ENCODE results near the gene ZSCAN31.

ZSCAN31 gene

GRCh38 chr6:28333047-28333446, 2.9 kb downstream of the ZSCAN31 start:
- H3K14ac ChIP-seq (ENCODE audit: low read length in 2 of 2), result no peak overlapping the region
- H3K79me1 ChIP-seq (replicated peaks; ENCODE audit: low read length, poor library complexity, severe bottlenecking), result peaks cover 2% of the 10 kb centered on the region
- no peak overlapping the region for H2BK120ac ChIP-seq (ENCODE audit: low read depth, low read length)
- no peak overlapping the region for H3K4me3 ChIP-seq (ENCODE audit: insufficient read depth in 1 of 2, low read depth in 1 of 2, low read length in 2 of 2)
- H3K18ac ChIP-seq (ENCODE audit: low read depth in 1 of 2, low read length in 2 of 2), result no peak overlapping the region
- H2BK5ac ChIP-seq (ENCODE audit: low read depth, low read length, poor library complexity, severe bottlenecking), result no peak overlapping the region
- no peak overlapping the region for H3K4ac ChIP-seq (ENCODE audit: low read depth in 1 of 2, low read length in 2 of 2)
- H2AK5ac ChIP-seq (ENCODE audit: low read length, severe bottlenecking), result no peak overlapping the region
- H2BK15ac ChIP-seq (ENCODE audit: low read depth, poor library complexity, severe bottlenecking), result no peak overlapping the region
- no peak overlapping the region for H4K91ac ChIP-seq (ENCODE audit: low read length)
- H4K8ac ChIP-seq (ENCODE audit: low read length), result no peak overlapping the region
- DNase-seq, result no peak
- no peaks in the 10 kb centered on the region for H3K27me3 ChIP-seq (ENCODE audit: control insufficient read depth in 1 of 2, insufficient read depth in 1 of 2, low read length in 2 of 2)
- no peak overlapping the region for H3K4me2 ChIP-seq (ENCODE audit: low read length, poor library complexity, severe bottlenecking)
- peaks cover 3% of the 10 kb centered on the region for H3K4me1 ChIP-seq (ENCODE audit: control insufficient read depth, insufficient read depth, low read depth, low read length)
- H3K23ac ChIP-seq (ENCODE audit: low read length in 2 of 2), result no peak overlapping the region
- H3K36me3 ChIP-seq (ENCODE audit: control insufficient read depth in 1 of 2, insufficient read depth in 2 of 2, low read depth in 1 of 2, low read length in 2 of 2), result no peaks in the 10 kb centered on the region
- H3K9ac ChIP-seq (ENCODE audit: low read length), result no peak overlapping the region
- no peak overlapping the region for H2AFZ ChIP-seq (ENCODE audit: low read depth, low read length)
- no peak overlapping the region for H2BK12ac ChIP-seq (ENCODE audit: low read length in 2 of 2)
- peaks cover 4% of the 10 kb centered on the region for H3K9me3 ChIP-seq (ENCODE audit: control insufficient read depth, low read length)
- 100% methylated on average over 1 of the region's 2 CpGs for WGBS
- no peak overlapping the region for H3K27ac ChIP-seq (ENCODE audit: low read length, poor library complexity, severe bottlenecking)

DNA sequence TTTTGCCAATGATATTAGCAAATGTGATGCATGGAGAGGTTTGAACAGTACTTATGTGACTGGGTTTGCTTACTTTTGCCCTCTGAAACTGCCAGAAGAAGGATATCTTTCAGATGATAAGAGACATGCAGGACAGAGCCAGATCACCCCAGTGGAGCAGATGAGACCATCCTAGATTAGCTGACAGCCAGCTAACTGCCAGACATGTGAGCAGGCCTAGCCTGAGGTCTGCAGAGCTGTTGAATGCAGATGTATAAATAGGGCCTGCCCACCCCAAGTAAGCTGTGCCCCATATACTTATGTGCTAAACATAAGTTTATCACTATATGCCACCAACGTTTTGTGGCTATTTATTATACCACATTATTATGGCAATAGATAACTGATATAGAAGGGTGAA, 5.9 kb downstream of the ZSCAN31 start:
- Histone ChIP-seq H3K79me1 (replicated peaks; ENCODE audit: low read length, poor library complexity, severe bottlenecking) (no peaks in the 10 kb centered on the region), H2BK5ac (ENCODE audit: low read depth, low read length, poor library complexity, severe bottlenecking) (no peak overlapping the region), H3K18ac (ENCODE audit: low read depth in 1 of 2, low read length in 2 of 2) (no peak overlapping the region), H3K36me3 (ENCODE audit: control insufficient read depth in 1 of 2, insufficient read depth in 2 of 2, low read depth in 1 of 2, low read length in 2 of 2) (peaks cover 6 to 15% of the 10 kb centered on the region in 2 experiments), H3K4ac (ENCODE audit: low read depth in 1 of 2, low read length in 2 of 2) (no peak overlapping the region), H4K91ac (ENCODE audit: low read length) (no peak overlapping the region), H2AFZ (ENCODE audit: low read depth, low read length) (no peak overlapping the region), H3K9me3 (ENCODE audit: control insufficient read depth, low read length) (peaks cover 30% of the 10 kb centered on the region), H2AK5ac (ENCODE audit: low read length, severe bottlenecking) (no peak overlapping the region), H3K4me1 (ENCODE audit: control insufficient read depth, insufficient read depth, low read depth, low read length) (peaks cover 2% of the 10 kb centered on the region), H3K9ac (ENCODE audit: low read length) (no peak overlapping the region), H3K4me3 (ENCODE audit: insufficient read depth in 1 of 2, low read depth in 1 of 2, low read length in 2 of 2) (no peak overlapping the region), H2BK15ac (ENCODE audit: low read depth, poor library complexity, severe bottlenecking) (no peak overlapping the region), H3K27me3 (ENCODE audit: control insufficient read depth in 1 of 2, insufficient read depth in 1 of 2, low read length in 2 of 2) (no peaks in the 10 kb centered on the region), H4K8ac (ENCODE audit: low read length) (no peak overlapping the region), H2BK120ac (ENCODE audit: low read depth, low read length) (no peak overlapping the region), H3K27ac (ENCODE audit: low read length, poor library complexity, severe bottlenecking) (no peak overlapping the region), H3K23ac (ENCODE audit: low read length in 2 of 2) (no peak overlapping the region), H2BK12ac (ENCODE audit: low read length in 2 of 2) (no peak overlapping the region), H3K4me2 (ENCODE audit: low read length, poor library complexity, severe bottlenecking) (no peak overlapping the region), H3K14ac (ENCODE audit: low read length in 2 of 2) (no peak overlapping the region)
- no peak for DNase-seq
- WGBS, result no CpG with 5 or more reads among the region's 1 CpG

- Histone ChIP-seq H3K27me3 (ENCODE audit: control insufficient read depth in 1 of 2, insufficient read depth in 1 of 2, low read length in 2 of 2) (no peaks in the 10 kb centered on the region), H3K4me3 (ENCODE audit: insufficient read depth in 1 of 2, low read depth in 1 of 2, low read length in 2 of 2) (peak overlapping the region in 1 of 2 experiments; percentile 1), H3K14ac (ENCODE audit: low read length in 2 of 2) (no peak overlapping the region), H3K36me3 (ENCODE audit: control insufficient read depth in 1 of 2, insufficient read depth in 2 of 2, low read depth in 1 of 2, low read length in 2 of 2) (peaks cover 6 to 15% of the 10 kb centered on the region in 2 experiments), H2AK5ac (ENCODE audit: low read length, severe bottlenecking) (no peak overlapping the region), H2BK120ac (ENCODE audit: low read depth, low read length) (no peak overlapping the region), H3K9me3 (ENCODE audit: control insufficient read depth, low read length) (peaks cover 36% of the 10 kb centered on the region), H3K23ac (ENCODE audit: low read length in 2 of 2) (no peak overlapping the region), H2BK15ac (ENCODE audit: low read depth, poor library complexity, severe bottlenecking) (no peak overlapping the region), H4K91ac (ENCODE audit: low read length) (no peak overlapping the region), H3K79me1 (replicated peaks; ENCODE audit: low read length, poor library complexity, severe bottlenecking) (no peaks in the 10 kb centered on the region), H4K8ac (ENCODE audit: low read length) (no peak overlapping the region), H3K4me2 (ENCODE audit: low read length, poor library complexity, severe bottlenecking) (no peak overlapping the region), H2BK12ac (ENCODE audit: low read length in 2 of 2) (no peak overlapping the region), H2AFZ (ENCODE audit: low read depth, low read length) (no peak overlapping the region), H3K9ac (ENCODE audit: low read length) (no peak overlapping the region), H2BK5ac (ENCODE audit: low read depth, low read length, poor library complexity, severe bottlenecking) (no peak overlapping the region), H3K27ac (ENCODE audit: low read length, poor library complexity, severe bottlenecking) (no peak overlapping the region), H3K18ac (ENCODE audit: low read depth in 1 of 2, low read length in 2 of 2) (no peak overlapping the region), H3K4ac (ENCODE audit: low read depth in 1 of 2, low read length in 2 of 2) (no peak overlapping the region), H3K4me1 (ENCODE audit: control insufficient read depth, insufficient read depth, low read depth, low read length) (no peaks in the 10 kb centered on the region)
- WGBS, result 88% methylated on average over 7 of the region's 7 CpGs
- DNase-seq, result no peak
These were observed 9.5 kb downstream of the ZSCAN31 start for GRCh38 chr6:28326371-28326948.

GRCh38 chr6:28323813-28324424, 12.0 kb downstream of the ZSCAN31 start:
- Histone ChIP-seq H3K36me3 (ENCODE audit: control insufficient read depth in 1 of 2, insufficient read depth in 2 of 2, low read depth in 1 of 2, low read length in 2 of 2) (peaks cover 6 to 15% of the 10 kb centered on the region in 2 experiments), H3K14ac (ENCODE audit: low read length in 2 of 2) (no peak overlapping the region), H3K27ac (ENCODE audit: low read length, poor library complexity, severe bottlenecking) (no peak overlapping the region), H3K4me2 (ENCODE audit: low read length, poor library complexity, severe bottlenecking) (no peak overlapping the region), H2BK5ac (ENCODE audit: low read depth, low read length, poor library complexity, severe bottlenecking) (no peak overlapping the region), H2AK5ac (ENCODE audit: low read length, severe bottlenecking) (no peak overlapping the region), H2BK12ac (ENCODE audit: low read length in 2 of 2) (no peak overlapping the region), H2BK120ac (ENCODE audit: low read depth, low read length) (no peak overlapping the region), H3K4me3 (ENCODE audit: insufficient read depth in 1 of 2, low read depth in 1 of 2, low read length in 2 of 2) (no peak overlapping the region), H3K9ac (ENCODE audit: low read length) (no peak overlapping the region), H2AFZ (ENCODE audit: low read depth, low read length) (no peak overlapping the region), H3K79me1 (replicated peaks; ENCODE audit: low read length, poor library complexity, severe bottlenecking) (no peaks in the 10 kb centered on the region), H3K18ac (ENCODE audit: low read depth in 1 of 2, low read length in 2 of 2) (no peak overlapping the region), H3K4me1 (ENCODE audit: control insufficient read depth, insufficient read depth, low read depth, low read length) (no peaks in the 10 kb centered on the region), H4K8ac (ENCODE audit: low read length) (no peak overlapping the region), H3K27me3 (ENCODE audit: control insufficient read depth in 1 of 2, insufficient read depth in 1 of 2, low read length in 2 of 2) (no peaks in the 10 kb centered on the region), H3K4ac (ENCODE audit: low read depth in 1 of 2, low read length in 2 of 2) (no peak overlapping the region), H3K9me3 (ENCODE audit: control insufficient read depth, low read length) (peaks cover 40% of the 10 kb centered on the region), H3K23ac (ENCODE audit: low read length in 2 of 2) (no peak overlapping the region), H4K91ac (ENCODE audit: low read length) (no peak overlapping the region), H2BK15ac (ENCODE audit: low read depth, poor library complexity, severe bottlenecking) (no peak overlapping the region)
- DNase-seq, result no peak
- 100% methylated on average over 1 of the region's 1 CpG for whole genome bisulfite sequencing

Measured in mesenchymal stem cell (in vitro differentiated cells and primary cell).